Measurements from ENCODE around the gene SLC25A13.

DNA sequence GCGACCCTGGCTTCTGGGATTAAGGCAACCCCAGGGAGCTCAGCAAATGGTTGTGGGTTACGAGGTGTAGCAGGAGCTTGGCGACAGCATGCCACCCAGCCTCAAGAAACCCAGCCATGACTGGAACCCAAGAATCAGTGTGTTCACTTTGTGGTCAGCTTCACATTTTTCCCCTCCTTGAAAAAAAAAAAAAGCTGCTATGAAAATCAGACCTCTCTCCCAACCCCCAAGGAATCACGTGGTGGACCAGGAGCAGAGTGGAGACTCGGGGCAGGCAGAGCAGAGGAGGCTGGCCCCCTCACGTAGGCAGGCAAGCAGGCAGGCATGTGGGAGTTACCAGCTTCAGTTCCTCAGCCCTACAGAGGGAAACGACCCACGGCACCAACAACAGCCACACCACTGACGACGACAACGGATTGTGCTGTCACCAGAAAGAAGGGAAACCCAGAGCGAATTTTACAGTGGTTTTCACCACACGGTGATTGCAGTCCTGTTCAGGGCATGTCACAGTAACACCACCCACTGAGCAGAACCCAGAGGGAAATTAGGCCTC, 203.4 kb downstream of the SLC25A13 start:
- TF ChIP-seq KDM1A (IDR thresholded peaks at IDR 0.05; ENCODE audit: borderline replicate concordance, low read length) (no peak), RFX5 (IDR thresholded peaks at IDR 0.05; ENCODE audit: borderline replicate concordance, low read depth, low read length) (no peak), POLR2A (IDR thresholded peaks at IDR 0.05; ENCODE audit: control extremely low read depth in 1 of 2, low read depth in 2 of 2, low read length in 2 of 2) (no peak), YY1 (IDR thresholded peaks at IDR 0.05; ENCODE audit: low read depth, low read length) (no peak), SUZ12 (IDR thresholded peaks at IDR 0.05; ENCODE audit: low read length) (no peak), JUND (IDR thresholded peaks at IDR 0.05; ENCODE audit: low read length) (no peak)
- TF ChIP-seq, protein P1, sequence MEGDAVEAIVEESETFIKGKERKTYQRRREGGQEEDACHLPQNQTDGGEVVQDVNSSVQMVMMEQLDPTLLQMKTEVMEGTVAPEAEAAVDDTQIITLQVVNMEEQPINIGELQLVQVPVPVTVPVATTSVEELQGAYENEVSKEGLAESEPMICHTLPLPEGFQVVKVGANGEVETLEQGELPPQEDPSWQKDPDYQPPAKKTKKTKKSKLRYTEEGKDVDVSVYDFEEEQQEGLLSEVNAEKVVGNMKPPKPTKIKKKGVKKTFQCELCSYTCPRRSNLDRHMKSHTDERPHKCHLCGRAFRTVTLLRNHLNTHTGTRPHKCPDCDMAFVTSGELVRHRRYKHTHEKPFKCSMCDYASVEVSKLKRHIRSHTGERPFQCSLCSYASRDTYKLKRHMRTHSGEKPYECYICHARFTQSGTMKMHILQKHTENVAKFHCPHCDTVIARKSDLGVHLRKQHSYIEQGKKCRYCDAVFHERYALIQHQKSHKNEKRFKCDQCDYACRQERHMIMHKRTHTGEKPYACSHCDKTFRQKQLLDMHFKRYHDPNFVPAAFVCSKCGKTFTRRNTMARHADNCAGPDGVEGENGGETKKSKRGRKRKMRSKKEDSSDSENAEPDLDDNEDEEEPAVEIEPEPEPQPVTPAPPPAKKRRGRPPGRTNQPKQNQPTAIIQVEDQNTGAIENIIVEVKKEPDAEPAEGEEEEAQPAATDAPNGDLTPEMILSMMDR (IDR thresholded peaks at IDR 0.05; ENCODE audit: control extremely low read depth in 1 of 3, insufficient read depth in 1 of 3, low read depth in 1 of 3, low read length in 3 of 3) = no peak

Measured in H1 (cell line).